PC-9 (cell line): ENCODE measurements around the gene FBXO36. TPM values are rescaled to one million over a fixed set of nuclear protein-coding genes. Genes with fewer than 3 reads are reported as not detected.

ENCODE experiments used
- BruUV-seq: library from RNA; stranded (reverse); fragments of 400-500 nt; replicated peaks from 2 replicates; lab custom pipeline; 2021; lab: Mats Ljungman, UMichigan
- CTCF ChIA-PET: fragments of 300-600 bp; sonication (Branson Sonifier 250); formaldehyde crosslinking; loops from one replicate; lab custom pipeline; 2022; ENCODE audit warnings: antibody characterized with exemption; lab: Charles Lee
- POLR2A ChIA-PET: fragments of 300-600 bp; sonication (Branson Sonifier 250); formaldehyde crosslinking; loops from one replicate; lab custom pipeline; 2022; ENCODE audit warnings: antibody characterized with exemption; ENCODE audit not compliant: unreplicated experiment; lab: Charles Lee
- DNase-seq, 2 experiments: peaks; one replicate each; pipeline versions ENCODE4 v3.0.0 to v3.0.0-alpha.2; 2015 to 2022; ENCODE audit warnings: mixed read lengths in 1 of 2
- H2AFZ ChIP-seq: fragments of 200-600 bp; sonication (generic); 2 replicates; pipeline ENCODE4 v1.8.1; 2017; ENCODE audit warnings: antibody characterized with exemption
- H3F3A ChIP-seq: fragments of 200-600 bp; sonication (generic); 2 replicates; pipeline ENCODE4 v1.8.1; 2017; ENCODE audit warnings: antibody characterized with exemption, mild to moderate bottlenecking, low read depth; ENCODE audit not compliant: insufficient read depth
- H3K27ac ChIP-seq: fragments of 200-600 bp; sonication (generic); 2 replicates; pipeline ENCODE4 v1.6.1; 2016; ENCODE audit warnings: mixed run types
- H3K27me3 ChIP-seq: fragments of 200-600 bp; sonication (generic); 2 replicates; pipeline ENCODE4 v1.6.1; 2016; ENCODE audit warnings: low read depth, mixed run types; ENCODE audit not compliant: insufficient read depth
- H3K36me3 ChIP-seq: fragments of 200-600 bp; sonication (generic); 2 replicates; pipeline ENCODE4 v1.6.1; 2016; ENCODE audit warnings: low read depth, mixed run types
- H3K4me1 ChIP-seq: fragments of 200-600 bp; sonication (generic); replicated peaks from 2 replicates; pipeline ENCODE4 v1.6.1; 2016; ENCODE audit warnings: mixed run types; ENCODE audit not compliant: insufficient read depth
- H3K4me2 ChIP-seq: fragments of 200-600 bp; sonication (generic); 2 replicates; pipeline ENCODE4 v1.6.1; 2017; ENCODE audit warnings: mixed run types
- H3K4me3 ChIP-seq: fragments of 200-600 bp; sonication (generic); 2 replicates; pipeline ENCODE4 v1.6.1; 2016; ENCODE audit warnings: mixed run types
- H3K79me2 ChIP-seq: fragments of 200-600 bp; sonication (generic); 2 replicates; pipeline ENCODE4 v1.6.1; 2017; ENCODE audit warnings: low read depth, mixed run types
- H3K9me2 ChIP-seq: fragments of 200-600 bp; sonication (generic); 2 replicates; pipeline ENCODE4 v1.8.1; 2017; ENCODE audit warnings: mild to moderate bottlenecking; ENCODE audit not compliant: insufficient read depth
- H3K9me3 ChIP-seq: fragments of 200-600 bp; sonication (generic); 2 replicates; pipeline ENCODE4 v1.8.1; 2016; ENCODE audit warnings: low read depth; ENCODE audit not compliant: insufficient read depth
- H4K20me1 ChIP-seq: fragments of 200-600 bp; sonication (generic); 2 replicates; pipeline ENCODE4 v1.8.1; 2017; ENCODE audit not compliant: insufficient read depth
- CTCF ChIP-seq: fragments of 200-600 bp; sonication (generic); conservative IDR thresholded peaks from 2 replicates; pipeline ENCODE4 v1.6.1; 2017; ENCODE audit warnings: mixed run types, antibody characterized with exemption, mild to moderate bottlenecking, moderate library complexity
- EZH2 ChIP-seq: fragments of 200-600 bp; sonication (generic); IDR thresholded peaks from 2 replicates; pipeline ENCODE4 v1.8.0; 2017; ENCODE audit warnings: antibody characterized with exemption, low read depth
- intact Hi-C: fragments of 100-400 bp; cut with micrococcal nuclease; formaldehyde crosslinking; loops from one replicate; pipeline ENCODE4 v1.10.0; 2022; ENCODE audit not compliant: unreplicated experiment
- total RNA-seq: library from RNA; stranded (reverse); gene quantifications from 2 replicates; pipeline ENCODE4 v1.2.3, GENCODE V29; 2021

The FBXO36 gene
- total RNA-seq, 1 experiment from 2014 or later: 3.9 TPM

GRCh38 chr2:230023313-230023712 is 101.0 kb downstream of the FBXO36 start:
- Histone ChIP-seq H3K27me3 (no peaks in the 10 kb centered on the region), H3K4me1 (no peaks in the 10 kb centered on the region), H3K79me2 (no peaks in the 10 kb centered on the region), H3K4me2 (no peak overlapping the region), H3F3A (no peaks in the 10 kb centered on the region), H4K20me1 (no peaks in the 10 kb centered on the region), H3K9me2 (no peaks in the 10 kb centered on the region), H3K27ac (no peak overlapping the region), H2AFZ (no peak overlapping the region), H3K4me3 (no peak overlapping the region), H3K36me3 (no peaks in the 10 kb centered on the region), H3K9me3 (no peaks in the 10 kb centered on the region)
- TF ChIP-seq EZH2: no peak
- no peak for TF ChIP-seq CTCF
- intact Hi-C loops: no loop called here
- POLR2A ChIA-PET: no interaction called here
- DNase-seq: no peak
- CTCF ChIA-PET: no interaction called here
- no TSS peak for BruUV-seq

- Histone ChIP-seq H3K27ac (no peak overlapping the region), H3K79me2 (no peaks in the 10 kb centered on the region), H3K36me3 (no peaks in the 10 kb centered on the region), H3F3A (no peaks in the 10 kb centered on the region), H3K27me3 (no peaks in the 10 kb centered on the region), H4K20me1 (no peaks in the 10 kb centered on the region), H3K4me2 (no peak overlapping the region), H2AFZ (no peak overlapping the region), H3K4me3 (no peak overlapping the region), H3K9me3 (no peaks in the 10 kb centered on the region), H3K4me1 (no peaks in the 10 kb centered on the region), H3K9me2 (no peaks in the 10 kb centered on the region)
- DNase-seq: no peak
- no TSS peak for BruUV-seq
- ChIA-PET POLR2A (no interaction called here), CTCF (no interaction called here)
- TF ChIP-seq EZH2 (no peak), CTCF (no peak)
- intact Hi-C loops: no loop called here
Observed at GRCh38 chr2:230042195-230042594, 119.9 kb downstream of the FBXO36 start.

- Histone ChIP-seq H2AFZ (no peak overlapping the region), H3K4me2 (no peak overlapping the region), H3K9me3 (no peaks in the 10 kb centered on the region), H3K27ac (no peak overlapping the region), H3K9me2 (no peaks in the 10 kb centered on the region), H3K27me3 (no peaks in the 10 kb centered on the region), H4K20me1 (no peaks in the 10 kb centered on the region), H3K79me2 (no peaks in the 10 kb centered on the region), H3K4me1 (no peaks in the 10 kb centered on the region), H3K36me3 (no peaks in the 10 kb centered on the region), H3F3A (no peaks in the 10 kb centered on the region), H3K4me3 (no peak overlapping the region)
- ChIA-PET POLR2A (no interaction called here), CTCF (no interaction called here)
- intact Hi-C loops: no loop called here
- no peak for DNase-seq
- no TSS peak for BruUV-seq
- TF ChIP-seq CTCF: no peak
- no peak for TF ChIP-seq EZH2
Observed at GRCh38 chr2:230043025-230043424, 120.7 kb downstream of the FBXO36 start.
